ENCODE measurements around the gene DENND1A. TPM values are rescaled to one million over a fixed set of nuclear protein-coding genes. Genes with fewer than 3 reads are reported as not detected.
"Not testable (repeated sequence)": the region's sequence is repeated elsewhere in the genome, so short reads cannot be mapped to it uniquely, and the experiment has no call there.

DENND1A gene
- polyA plus RNA-seq, 3 donors = 18.8 to 23.1 (median 20.9) TPM

GRCh38 chr9:123825342-123826060, 104.4 kb downstream of the DENND1A start:
- DNase-seq (ENCODE audit: low read depth in 3 of 3, low spot score in 2 of 3) = no peak

DNA sequence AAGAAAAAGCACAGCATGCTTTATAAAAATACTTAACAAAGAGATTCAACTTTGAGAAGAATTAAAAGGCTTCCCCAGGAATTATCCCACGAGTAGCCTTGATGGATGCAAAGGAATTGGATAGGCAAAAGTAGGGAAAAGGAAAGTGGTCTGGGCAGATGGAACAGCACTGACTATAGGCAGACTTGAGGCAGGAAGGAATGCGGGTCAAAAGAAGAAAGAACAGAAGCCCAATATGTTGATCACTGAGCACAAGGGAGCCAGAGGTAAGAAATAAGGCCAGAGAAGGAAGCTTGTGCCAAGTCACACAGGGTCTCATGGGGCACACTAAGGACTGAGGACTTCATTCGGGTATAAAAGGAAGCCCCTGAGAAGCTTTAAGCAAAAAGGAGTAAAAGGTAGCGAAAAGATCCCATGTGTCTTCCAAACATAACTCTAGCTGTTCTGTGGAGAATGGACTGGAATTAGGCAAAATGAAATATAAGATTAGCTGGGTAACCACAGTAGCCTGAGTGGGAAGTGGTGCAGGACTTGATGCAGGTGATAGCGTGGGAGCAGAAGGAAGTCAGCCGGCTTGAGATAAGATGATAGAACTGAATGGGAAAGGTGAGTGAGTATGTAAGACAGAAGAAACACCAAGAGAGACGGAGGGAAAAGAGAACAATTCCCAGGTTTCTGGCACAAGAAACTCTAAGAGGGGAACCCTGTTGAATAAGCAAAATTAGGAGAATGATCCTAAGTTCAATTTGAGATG, 106.6 kb downstream of the DENND1A start:
- no peak for DNase-seq (ENCODE audit: low read depth in 3 of 3, low spot score in 2 of 3)

DNA sequence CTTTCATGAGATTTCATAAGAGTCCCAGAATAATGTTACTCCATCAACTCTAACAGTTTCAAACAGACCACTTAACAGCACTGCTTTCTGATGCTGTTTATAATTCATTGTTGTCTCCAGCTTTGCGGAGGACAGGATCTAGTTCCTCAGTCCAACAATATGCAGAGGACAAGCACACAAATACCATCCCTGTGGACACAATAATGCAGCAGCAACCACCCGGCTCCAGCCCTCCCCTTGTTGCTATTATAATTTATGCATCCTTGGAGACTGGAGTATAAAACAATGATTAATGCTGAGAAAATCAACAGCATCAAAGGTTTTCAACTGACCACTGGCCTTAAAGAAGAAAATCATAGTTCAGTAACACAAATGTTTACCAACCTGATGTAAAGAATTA, 108.3 kb downstream of the DENND1A start:
- DNase-seq (ENCODE audit: low read depth in 3 of 3, low spot score in 2 of 3) = no peak

- DNase-seq (ENCODE audit: low read depth in 3 of 3, low spot score in 2 of 3) = no peak
These were observed 109.8 kb downstream of the DENND1A start for GRCh38 chr9:123820139-123820538.

DNA sequence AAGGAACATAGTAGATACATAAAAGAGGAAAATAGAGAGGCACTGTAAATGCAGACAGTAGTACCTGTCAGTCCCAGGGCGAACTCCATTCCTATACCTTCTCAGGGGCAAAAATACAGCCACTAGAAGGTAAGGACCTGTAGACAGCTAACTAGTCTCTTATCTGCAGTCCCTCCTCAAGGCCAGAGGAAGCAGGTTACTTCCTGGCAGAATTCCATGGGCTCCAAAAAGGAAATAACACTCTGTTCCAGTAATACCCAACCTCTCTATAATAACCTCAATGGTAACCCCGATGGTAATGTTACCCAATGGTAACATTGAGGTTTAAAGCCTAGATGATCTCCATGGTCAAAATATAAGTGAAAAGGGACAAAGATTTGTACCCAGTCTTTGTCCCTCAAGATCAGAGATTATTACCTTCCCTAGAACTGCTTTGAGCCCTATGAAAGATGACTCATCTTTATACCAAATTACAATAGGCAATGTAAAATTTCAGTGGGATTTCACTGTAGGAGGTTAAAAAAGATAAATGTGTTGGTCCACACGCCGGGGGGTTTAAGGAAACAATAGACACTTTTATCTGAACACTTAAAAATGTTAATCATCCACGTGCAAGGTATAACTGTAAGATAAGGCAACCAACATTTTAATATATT, 113.0 kb downstream of the DENND1A start:
- DNase-seq (ENCODE audit: low read depth in 3 of 3, low spot score in 2 of 3) = no peak

- DNase-seq (ENCODE audit: low read depth in 3 of 3, low spot score in 2 of 3) = not testable (repeated sequence)
These were observed 114.1 kb downstream of the DENND1A start for GRCh38 chr9:123815856-123816255.

- DNase-seq (ENCODE audit: low read depth in 3 of 3, low spot score in 2 of 3) = no peak
These were observed 115.4 kb downstream of the DENND1A start for GRCh38 chr9:123814496-123814895.

GRCh38 chr9:123812984-123813383, 116.9 kb downstream of the DENND1A start:
- DNase-seq (ENCODE audit: low read depth in 3 of 3, low spot score in 2 of 3) = no peak

DNA sequence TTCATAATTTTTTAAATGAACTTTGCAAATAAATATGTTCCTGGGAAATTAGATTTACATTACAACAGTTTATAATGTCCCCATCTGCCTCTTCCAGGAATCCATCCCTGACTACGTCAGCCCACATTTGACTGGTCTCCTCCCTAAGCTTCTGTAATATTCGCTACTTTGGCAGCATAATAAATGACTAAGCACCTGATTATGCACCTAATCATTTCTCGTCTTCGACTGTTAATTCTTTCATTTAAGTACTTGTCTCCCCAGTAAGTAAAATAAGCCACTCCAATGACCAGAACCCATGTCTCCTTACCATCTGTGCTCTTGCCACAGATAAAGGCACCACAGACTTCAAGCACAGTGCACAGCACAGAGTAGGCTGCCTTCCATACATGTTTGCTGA, 122.7 kb downstream of the DENND1A start:
- no peak for DNase-seq (ENCODE audit: low read depth in 3 of 3, low spot score in 2 of 3)

DNA sequence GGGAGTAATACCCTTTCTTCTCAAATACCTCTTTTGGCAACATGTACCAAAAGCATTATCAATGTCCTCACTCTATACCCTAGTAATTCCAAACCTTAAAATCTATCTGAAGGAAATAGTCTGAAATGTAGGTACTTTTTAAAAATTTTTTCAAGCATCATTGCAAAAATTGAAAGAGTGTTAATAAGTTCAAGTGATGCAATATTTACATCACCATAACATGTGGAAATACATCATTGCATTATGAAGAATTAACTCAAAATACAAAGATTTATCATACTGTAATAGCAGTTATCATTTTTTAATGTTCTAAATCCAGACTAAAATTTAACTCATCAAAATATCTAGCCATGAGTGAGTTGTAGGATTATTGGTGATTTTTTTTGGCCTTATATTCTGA, 123.1 kb downstream of the DENND1A start:
- no peak for DNase-seq (ENCODE audit: low read depth in 3 of 3, low spot score in 2 of 3)

- DNase-seq (ENCODE audit: low read depth in 3 of 3, low spot score in 2 of 3) = no peak
These were observed 131.7 kb downstream of the DENND1A start for GRCh38 chr9:123798195-123798594.

DNA sequence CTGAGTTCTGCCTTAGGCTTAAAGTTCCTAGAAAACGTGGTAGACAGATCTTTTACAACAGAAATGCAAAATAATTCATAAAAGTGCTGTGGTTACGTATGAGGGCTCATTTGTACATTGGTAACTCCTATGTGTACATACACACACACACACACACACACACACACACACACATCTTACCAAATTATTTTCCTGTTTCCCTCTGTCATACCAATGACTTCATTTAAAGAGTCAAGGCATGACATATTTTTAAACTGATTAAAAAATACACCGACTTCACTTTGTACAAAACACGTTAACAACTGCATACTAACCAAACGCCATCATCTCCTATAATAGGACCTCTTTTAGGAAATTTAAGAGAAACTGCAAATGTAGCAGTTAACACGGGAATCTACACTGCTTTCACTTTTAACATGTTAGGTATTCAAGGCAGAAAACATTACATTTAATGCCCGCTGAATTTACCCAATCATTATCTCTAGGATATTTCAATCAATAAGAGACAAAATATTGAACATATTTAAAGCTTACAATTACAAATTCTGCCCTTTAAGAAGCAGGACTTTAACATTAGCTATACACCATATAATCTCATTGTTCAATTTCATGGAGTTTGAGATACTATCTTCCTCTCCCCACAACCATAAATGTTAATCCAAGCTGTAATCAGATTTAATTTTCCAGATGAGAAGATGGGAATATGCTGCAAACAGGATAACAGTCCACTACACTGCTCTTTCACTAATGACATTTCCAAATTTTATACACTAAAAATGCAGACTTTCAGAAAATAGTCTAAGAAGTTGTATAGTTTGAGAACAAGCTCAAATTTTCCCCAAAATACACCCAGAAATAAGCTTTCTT, 133.1 kb downstream of the DENND1A start:
- DNase-seq (ENCODE audit: low read depth in 3 of 3, low spot score in 2 of 3) = no peak

- DNase-seq (ENCODE audit: low read depth in 3 of 3, low spot score in 2 of 3) = no peak
These were observed 133.8 kb downstream of the DENND1A start for GRCh38 chr9:123796094-123796493.

DNA sequence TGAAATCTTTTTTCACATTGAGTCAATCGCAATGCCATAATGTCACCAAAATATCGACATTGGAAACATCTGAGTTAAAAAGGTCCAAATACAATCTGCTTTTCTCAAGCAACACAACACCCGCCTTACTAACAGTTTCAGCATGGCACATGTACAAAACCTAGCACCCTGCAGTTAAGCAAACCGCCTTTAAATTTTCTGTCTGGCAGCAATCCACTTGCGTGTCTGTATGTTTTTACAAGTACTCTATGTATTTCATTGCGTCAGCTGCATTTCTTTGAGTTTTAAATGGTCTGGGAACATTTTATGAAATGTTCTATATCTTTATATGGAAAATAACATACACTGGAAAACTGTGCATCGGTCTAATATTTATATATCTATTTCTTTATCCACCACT, 134.6 kb downstream of the DENND1A start:
- DNase-seq (ENCODE audit: low read depth in 3 of 3, low spot score in 2 of 3) = no peak

- no peak for DNase-seq (ENCODE audit: low read depth in 3 of 3, low spot score in 2 of 3)
These were observed 137.4 kb downstream of the DENND1A start for GRCh38 chr9:123792501-123792900.

DNA sequence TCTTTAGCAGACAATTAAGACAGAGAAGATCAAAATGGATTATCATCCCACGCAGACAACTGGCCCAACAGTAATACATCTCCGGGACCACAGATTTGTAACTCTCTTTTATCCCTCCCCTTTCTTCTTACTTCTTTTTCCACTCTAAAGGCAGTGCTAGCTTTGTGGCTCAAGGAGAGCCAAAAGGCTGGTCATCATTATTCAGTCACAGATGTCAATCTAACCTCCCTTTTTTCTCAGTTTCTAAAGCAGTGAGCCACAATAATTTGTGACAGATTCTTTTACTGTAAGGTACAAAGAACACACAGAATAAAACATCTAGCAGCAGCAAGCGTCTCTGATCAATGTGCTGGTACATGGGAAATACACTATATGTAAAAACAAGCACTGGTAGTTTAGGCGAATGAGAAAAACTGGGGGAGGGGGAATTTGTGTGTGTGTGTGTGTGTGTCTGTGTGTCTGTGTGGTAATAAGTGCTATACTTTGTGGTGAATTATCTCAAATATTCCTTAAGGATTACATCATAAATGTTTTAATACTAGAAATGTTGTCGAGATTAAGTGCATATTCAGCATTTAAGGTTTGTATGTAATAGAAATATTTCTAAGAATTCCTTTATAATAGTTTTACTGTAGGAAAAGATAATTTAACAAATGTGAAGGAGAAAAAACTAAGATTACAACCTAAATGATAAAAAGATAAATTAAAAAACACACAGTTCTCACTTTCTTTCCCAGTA, 140.2 kb downstream of the DENND1A start:
- no peak for DNase-seq (ENCODE audit: low read depth in 3 of 3, low spot score in 2 of 3)

DNA sequence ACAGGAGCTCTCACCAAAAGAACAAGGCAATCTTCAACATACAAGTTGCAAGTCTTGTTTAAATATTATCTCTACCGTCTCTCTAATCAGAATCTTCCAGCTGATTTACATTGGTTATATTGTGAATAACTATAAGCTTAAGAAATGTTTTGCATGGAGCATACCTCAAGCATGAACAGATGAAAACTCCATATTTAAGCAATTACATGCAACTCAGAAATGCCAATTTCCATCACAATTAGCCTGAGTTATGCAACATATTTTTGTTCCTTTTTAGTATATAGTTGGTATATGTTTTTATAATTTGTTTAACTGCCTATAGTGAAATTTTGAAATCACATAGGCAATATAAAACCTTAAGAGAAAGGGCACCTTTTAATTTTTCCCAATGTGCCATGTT, 142.5 kb downstream of the DENND1A start:
- no peak for DNase-seq (ENCODE audit: low read depth in 3 of 3, low spot score in 2 of 3)

- DNase-seq (ENCODE audit: low read depth in 3 of 3, low spot score in 2 of 3) = no peak
These were observed 145.4 kb downstream of the DENND1A start for GRCh38 chr9:123784518-123784917.

- DNase-seq (ENCODE audit: low read depth in 3 of 3, low spot score in 2 of 3) = no peak
These were observed 151.6 kb downstream of the DENND1A start for GRCh38 chr9:123778232-123778902.

All from right renal cortex interstitium (tissue), 3 donors.